ENCODE data around the gene PCOLCE2.

Gene PCOLCE2, protein sequence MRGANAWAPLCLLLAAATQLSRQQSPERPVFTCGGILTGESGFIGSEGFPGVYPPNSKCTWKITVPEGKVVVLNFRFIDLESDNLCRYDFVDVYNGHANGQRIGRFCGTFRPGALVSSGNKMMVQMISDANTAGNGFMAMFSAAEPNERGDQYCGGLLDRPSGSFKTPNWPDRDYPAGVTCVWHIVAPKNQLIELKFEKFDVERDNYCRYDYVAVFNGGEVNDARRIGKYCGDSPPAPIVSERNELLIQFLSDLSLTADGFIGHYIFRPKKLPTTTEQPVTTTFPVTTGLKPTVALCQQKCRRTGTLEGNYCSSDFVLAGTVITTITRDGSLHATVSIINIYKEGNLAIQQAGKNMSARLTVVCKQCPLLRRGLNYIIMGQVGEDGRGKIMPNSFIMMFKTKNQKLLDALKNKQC

DNA sequence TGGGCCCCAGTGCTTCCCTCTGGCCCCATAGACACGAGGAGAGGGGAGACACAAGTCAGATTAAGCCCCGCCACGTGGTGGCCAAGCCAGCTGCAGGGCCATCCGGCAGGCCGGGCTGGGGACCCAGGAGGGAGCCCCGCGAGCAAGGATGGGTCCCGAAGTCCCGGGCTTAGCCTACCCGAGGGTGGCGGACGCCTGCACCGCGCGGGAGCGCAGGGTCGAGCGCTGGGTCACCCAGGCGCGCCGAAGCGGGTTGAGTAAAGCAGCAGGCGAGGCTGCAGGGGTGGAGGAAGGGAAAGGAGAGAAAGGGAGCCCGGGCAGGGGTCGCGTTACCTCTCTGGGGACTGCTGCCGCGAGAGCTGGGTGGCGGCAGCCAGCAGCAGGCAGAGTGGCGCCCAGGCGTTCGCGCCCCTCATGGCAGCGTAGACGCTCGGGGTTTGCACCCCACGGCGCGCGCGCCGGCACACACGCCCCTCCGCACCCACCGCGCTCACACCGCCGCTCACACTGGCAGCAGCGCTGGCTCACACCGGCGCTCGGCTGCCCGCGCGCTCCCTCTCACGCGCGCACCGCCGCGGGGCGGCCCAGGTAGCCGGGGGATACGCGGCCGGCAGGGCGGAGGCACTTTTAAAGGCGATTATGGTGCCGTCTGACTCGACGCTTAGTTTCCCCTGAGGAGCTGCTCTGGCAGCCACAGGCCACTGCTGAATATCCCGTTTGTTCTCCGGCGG lies at the start of gene PCOLCE2:
Gene PCOLCE2 (minus strand): TSS at position 603 of the 731 bp plus-strand sequence. CDS start 187 bp downstream, at position 416.
- TF ChIP-seq, protein P1, sequence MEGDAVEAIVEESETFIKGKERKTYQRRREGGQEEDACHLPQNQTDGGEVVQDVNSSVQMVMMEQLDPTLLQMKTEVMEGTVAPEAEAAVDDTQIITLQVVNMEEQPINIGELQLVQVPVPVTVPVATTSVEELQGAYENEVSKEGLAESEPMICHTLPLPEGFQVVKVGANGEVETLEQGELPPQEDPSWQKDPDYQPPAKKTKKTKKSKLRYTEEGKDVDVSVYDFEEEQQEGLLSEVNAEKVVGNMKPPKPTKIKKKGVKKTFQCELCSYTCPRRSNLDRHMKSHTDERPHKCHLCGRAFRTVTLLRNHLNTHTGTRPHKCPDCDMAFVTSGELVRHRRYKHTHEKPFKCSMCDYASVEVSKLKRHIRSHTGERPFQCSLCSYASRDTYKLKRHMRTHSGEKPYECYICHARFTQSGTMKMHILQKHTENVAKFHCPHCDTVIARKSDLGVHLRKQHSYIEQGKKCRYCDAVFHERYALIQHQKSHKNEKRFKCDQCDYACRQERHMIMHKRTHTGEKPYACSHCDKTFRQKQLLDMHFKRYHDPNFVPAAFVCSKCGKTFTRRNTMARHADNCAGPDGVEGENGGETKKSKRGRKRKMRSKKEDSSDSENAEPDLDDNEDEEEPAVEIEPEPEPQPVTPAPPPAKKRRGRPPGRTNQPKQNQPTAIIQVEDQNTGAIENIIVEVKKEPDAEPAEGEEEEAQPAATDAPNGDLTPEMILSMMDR (IDR thresholded peaks at IDR 0.05; ENCODE audit: low read depth, low read length) = no peak
- DNase-seq (ENCODE audit: extremely low read depth, low read depth) = no peak

- DNase-seq (ENCODE audit: extremely low read depth, low read depth) = no peak
- TF ChIP-seq, protein P1 (IDR thresholded peaks at IDR 0.05; ENCODE audit: low read depth, low read length) = no peak
Observed at GRCh38 chr3:142935963-142936362, 47.1 kb upstream of the PCOLCE2 start.

- DNase-seq (ENCODE audit: extremely low read depth, low read depth) = no peak
- TF ChIP-seq, protein P1 (IDR thresholded peaks at IDR 0.05; ENCODE audit: low read depth, low read length) = no peak
Observed at GRCh38 chr3:142934887-142935269, 46.0 kb upstream of the PCOLCE2 start.

- no peak for DNase-seq (ENCODE audit: extremely low read depth, low read depth)
- TF ChIP-seq, protein P1 (IDR thresholded peaks at IDR 0.05; ENCODE audit: low read depth, low read length) = no peak
Observed at GRCh38 chr3:142934128-142934886, 45.4 kb upstream of the PCOLCE2 start.

DNA sequence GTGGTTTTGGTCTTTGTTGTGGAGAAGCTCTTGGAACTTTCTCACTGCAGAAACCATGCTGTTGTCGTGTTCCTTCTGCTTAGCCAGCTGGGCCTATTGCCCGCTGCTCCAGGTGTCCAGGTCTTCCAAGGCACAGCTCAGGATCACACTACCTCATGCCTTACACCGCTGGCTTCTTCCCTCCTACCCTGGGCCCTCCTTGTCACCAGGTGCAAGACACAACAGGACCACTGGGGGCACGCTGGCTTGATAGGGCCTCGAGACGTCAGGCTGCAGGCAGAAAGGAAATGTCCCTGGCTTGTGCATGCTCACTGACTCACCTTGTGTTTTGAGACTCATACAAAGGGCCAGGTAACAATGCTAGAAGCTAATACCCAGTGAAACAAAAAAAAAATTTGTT lies 42.3 kb upstream of the PCOLCE2 start:
- TF ChIP-seq, protein P1 (IDR thresholded peaks at IDR 0.05; ENCODE audit: low read depth, low read length) = no peak
- DNase-seq (ENCODE audit: extremely low read depth, low read depth) = no peak

DNA sequence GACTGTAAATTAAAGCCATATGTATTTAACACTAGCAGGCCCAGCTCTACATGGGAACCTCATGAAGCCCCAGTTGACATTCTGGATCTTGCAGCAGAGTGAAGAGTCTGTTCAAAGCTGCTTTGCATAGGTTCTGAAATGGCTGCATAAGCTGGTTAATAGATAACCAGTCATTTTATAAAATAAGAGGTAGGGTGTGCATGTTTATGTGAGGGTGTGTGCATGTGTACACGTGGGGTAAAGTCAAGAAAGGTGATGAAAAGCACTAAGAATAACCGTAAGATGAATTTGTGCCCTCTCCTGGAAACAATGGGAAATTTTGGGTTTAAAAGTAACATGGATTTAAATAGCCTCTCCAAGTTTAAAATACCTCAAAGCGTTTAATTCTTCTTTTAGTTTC lies 41.6 kb upstream of the PCOLCE2 start:
- DNase-seq (ENCODE audit: extremely low read depth, low read depth) = no peak
- TF ChIP-seq, protein P1 (IDR thresholded peaks at IDR 0.05; ENCODE audit: low read depth, low read length) = no peak; the same call in 1 of the 2 replicates

Data from AG09319 (cell line).